Measurements from ENCODE around the gene PTCH2.

The PTCH2 gene

GRCh38 chr1:44819608-44820327 lies 23.3 kb downstream of the PTCH2 start:
- H2BK120ac ChIP-seq (ENCODE audit: low read depth, low read length) = peak overlapping the region; percentile 29
- no peaks in the 10 kb centered on the region for H3K9me3 ChIP-seq (ENCODE audit: control insufficient read depth, low read length)
- peak overlapping the region; percentile 66 for H2AK5ac ChIP-seq (ENCODE audit: low read length, severe bottlenecking)
- H2BK5ac ChIP-seq (ENCODE audit: low read depth, low read length, poor library complexity, severe bottlenecking) = peak overlapping the region; percentile 100
- peak overlapping the region; percentile 98 to 99 for H3K18ac ChIP-seq (ENCODE audit: low read depth in 1 of 2, low read length in 2 of 2)
- peak overlapping the region; percentile 83 for H3K4me2 ChIP-seq (ENCODE audit: low read length, poor library complexity, severe bottlenecking)
- no peak overlapping the region for H3K23ac ChIP-seq (ENCODE audit: low read length in 2 of 2)
- peak; percentile 97 for DNase-seq
- peak overlapping the region; percentile 96 for H4K8ac ChIP-seq (ENCODE audit: low read length)
- peak overlapping the region; percentile 100 for H4K91ac ChIP-seq (ENCODE audit: low read length)
- peak overlapping the region; percentile 74 for H2BK15ac ChIP-seq (ENCODE audit: low read depth, poor library complexity, severe bottlenecking)
- H3K9ac ChIP-seq (ENCODE audit: low read length) = peak overlapping the region; percentile 90
- 2% methylated on average over 31 of the region's 33 CpGs for WGBS
- peaks cover 6 to 21% of the 10 kb centered on the region in 2 experiments for H3K36me3 ChIP-seq (ENCODE audit: control insufficient read depth in 1 of 2, insufficient read depth in 2 of 2, low read depth in 1 of 2, low read length in 2 of 2)
- H3K4ac ChIP-seq (ENCODE audit: low read depth in 1 of 2, low read length in 2 of 2) = peak overlapping the region; percentile 82 to 90
- peak overlapping the region; percentile 75 for H2AFZ ChIP-seq (ENCODE audit: low read depth, low read length)
- no peaks in the 10 kb centered on the region for H3K79me1 ChIP-seq (replicated peaks; ENCODE audit: low read length, poor library complexity, severe bottlenecking)
- H3K4me1 ChIP-seq (ENCODE audit: control insufficient read depth, insufficient read depth, low read depth, low read length) = peaks cover 14% of the 10 kb centered on the region
- no peaks in the 10 kb centered on the region for H3K27me3 ChIP-seq (ENCODE audit: control insufficient read depth in 1 of 2, insufficient read depth in 1 of 2, low read length in 2 of 2)
- H3K27ac ChIP-seq (ENCODE audit: low read length, poor library complexity, severe bottlenecking) = peak overlapping the region; percentile 97
- H3K14ac ChIP-seq (ENCODE audit: low read length in 2 of 2) = peak overlapping the region in 1 of 2 experiments; percentile 76
- H3K4me3 ChIP-seq (ENCODE audit: insufficient read depth in 1 of 2, low read depth in 1 of 2, low read length in 2 of 2) = peak overlapping the region; percentile 58 to 76
- peak overlapping the region; percentile 11 to 50 for H2BK12ac ChIP-seq (ENCODE audit: low read length in 2 of 2)

- Histone ChIP-seq H3K18ac (ENCODE audit: low read depth in 1 of 2, low read length in 2 of 2) (no peak overlapping the region), H2BK15ac (ENCODE audit: low read depth, poor library complexity, severe bottlenecking) (no peak overlapping the region), H2BK120ac (ENCODE audit: low read depth, low read length) (no peak overlapping the region), H3K9ac (ENCODE audit: low read length) (peak overlapping the region; percentile 90), H4K91ac (ENCODE audit: low read length) (no peak overlapping the region), H3K27ac (ENCODE audit: low read length, poor library complexity, severe bottlenecking) (peak overlapping the region; percentile 72), H4K8ac (ENCODE audit: low read length) (no peak overlapping the region), H3K27me3 (ENCODE audit: control insufficient read depth in 1 of 2, insufficient read depth in 1 of 2, low read length in 2 of 2) (no peaks in the 10 kb centered on the region), H3K14ac (ENCODE audit: low read length in 2 of 2) (no peak overlapping the region), H2AFZ (ENCODE audit: low read depth, low read length) (no peak overlapping the region), H3K36me3 (ENCODE audit: control insufficient read depth in 1 of 2, insufficient read depth in 2 of 2, low read depth in 1 of 2, low read length in 2 of 2) (peaks cover 10 to 23% of the 10 kb centered on the region in 2 experiments), H3K23ac (ENCODE audit: low read length in 2 of 2) (no peak overlapping the region), H3K4ac (ENCODE audit: low read depth in 1 of 2, low read length in 2 of 2) (no peak overlapping the region), H3K9me3 (ENCODE audit: control insufficient read depth, low read length) (no peaks in the 10 kb centered on the region), H3K4me2 (ENCODE audit: low read length, poor library complexity, severe bottlenecking) (peak overlapping the region; percentile 30), H3K79me1 (replicated peaks; ENCODE audit: low read length, poor library complexity, severe bottlenecking) (no peaks in the 10 kb centered on the region), H2AK5ac (ENCODE audit: low read length, severe bottlenecking) (no peak overlapping the region), H2BK12ac (ENCODE audit: low read length in 2 of 2) (no peak overlapping the region), H2BK5ac (ENCODE audit: low read depth, low read length, poor library complexity, severe bottlenecking) (no peak overlapping the region), H3K4me1 (ENCODE audit: control insufficient read depth, insufficient read depth, low read depth, low read length) (peaks cover 14% of the 10 kb centered on the region), H3K4me3 (ENCODE audit: insufficient read depth in 1 of 2, low read depth in 1 of 2, low read length in 2 of 2) (peak overlapping the region in 1 of 2 experiments; percentile 59)
- DNase-seq = peak; percentile 98
- WGBS = 5% methylated on average over 13 of the region's 13 CpGs
These were observed 23.9 kb downstream of the PTCH2 start for GRCh38 chr1:44819196-44819607.

- DNase-seq = no peak
- peaks cover 17 to 29% of the 10 kb centered on the region in 2 experiments for H3K36me3 ChIP-seq (ENCODE audit: control insufficient read depth in 1 of 2, insufficient read depth in 2 of 2, low read depth in 1 of 2, low read length in 2 of 2)
- no peak overlapping the region for H3K27ac ChIP-seq (ENCODE audit: low read length, poor library complexity, severe bottlenecking)
- no peaks in the 10 kb centered on the region for H3K27me3 ChIP-seq (ENCODE audit: control insufficient read depth in 1 of 2, insufficient read depth in 1 of 2, low read length in 2 of 2)
- no peak overlapping the region for H2AK5ac ChIP-seq (ENCODE audit: low read length, severe bottlenecking)
- H3K14ac ChIP-seq (ENCODE audit: low read length in 2 of 2) = peak overlapping the region in 1 of 2 experiments; percentile 37
- no peak overlapping the region for H2AFZ ChIP-seq (ENCODE audit: low read depth, low read length)
- H3K4me2 ChIP-seq (ENCODE audit: low read length, poor library complexity, severe bottlenecking) = no peak overlapping the region
- H2BK15ac ChIP-seq (ENCODE audit: low read depth, poor library complexity, severe bottlenecking) = no peak overlapping the region
- H3K23ac ChIP-seq (ENCODE audit: low read length in 2 of 2) = no peak overlapping the region
- H3K4me3 ChIP-seq (ENCODE audit: insufficient read depth in 1 of 2, low read depth in 1 of 2, low read length in 2 of 2) = no peak overlapping the region
- H4K91ac ChIP-seq (ENCODE audit: low read length) = no peak overlapping the region
- peak overlapping the region; percentile 36 for H4K8ac ChIP-seq (ENCODE audit: low read length)
- no peaks in the 10 kb centered on the region for H3K9me3 ChIP-seq (ENCODE audit: control insufficient read depth, low read length)
- H3K4ac ChIP-seq (ENCODE audit: low read depth in 1 of 2, low read length in 2 of 2) = no peak overlapping the region
- peaks cover 4% of the 10 kb centered on the region for H3K79me1 ChIP-seq (replicated peaks; ENCODE audit: low read length, poor library complexity, severe bottlenecking)
- H3K9ac ChIP-seq (ENCODE audit: low read length) = peak overlapping the region; percentile 9
- no peak overlapping the region for H2BK120ac ChIP-seq (ENCODE audit: low read depth, low read length)
- no peak overlapping the region for H2BK5ac ChIP-seq (ENCODE audit: low read depth, low read length, poor library complexity, severe bottlenecking)
- WGBS = 99% methylated on average over 10 of the region's 11 CpGs
- peaks cover 20% of the 10 kb centered on the region for H3K4me1 ChIP-seq (ENCODE audit: control insufficient read depth, insufficient read depth, low read depth, low read length)
- peak overlapping the region; percentile 14 to 77 for H3K18ac ChIP-seq (ENCODE audit: low read depth in 1 of 2, low read length in 2 of 2)
- peak overlapping the region; percentile 11 to 29 for H2BK12ac ChIP-seq (ENCODE audit: low read length in 2 of 2)
These were observed 25.1 kb downstream of the PTCH2 start for GRCh38 chr1:44817771-44818495.

- Histone ChIP-seq H2BK120ac (ENCODE audit: low read depth, low read length) (no peak overlapping the region), H3K4me1 (ENCODE audit: control insufficient read depth, insufficient read depth, low read depth, low read length) (peaks cover 21% of the 10 kb centered on the region), H3K18ac (ENCODE audit: low read depth in 1 of 2, low read length in 2 of 2) (peak overlapping the region in 1 of 2 experiments; percentile 14), H3K36me3 (ENCODE audit: control insufficient read depth in 1 of 2, insufficient read depth in 2 of 2, low read depth in 1 of 2, low read length in 2 of 2) (peaks cover 23 to 32% of the 10 kb centered on the region in 2 experiments), H3K79me1 (replicated peaks; ENCODE audit: low read length, poor library complexity, severe bottlenecking) (peaks cover 4% of the 10 kb centered on the region), H3K9ac (ENCODE audit: low read length) (no peak overlapping the region), H3K4me2 (ENCODE audit: low read length, poor library complexity, severe bottlenecking) (no peak overlapping the region), H3K14ac (ENCODE audit: low read length in 2 of 2) (no peak overlapping the region), H3K27me3 (ENCODE audit: control insufficient read depth in 1 of 2, insufficient read depth in 1 of 2, low read length in 2 of 2) (no peaks in the 10 kb centered on the region), H3K9me3 (ENCODE audit: control insufficient read depth, low read length) (no peaks in the 10 kb centered on the region), H2AK5ac (ENCODE audit: low read length, severe bottlenecking) (no peak overlapping the region), H4K8ac (ENCODE audit: low read length) (no peak overlapping the region), H2BK12ac (ENCODE audit: low read length in 2 of 2) (no peak overlapping the region), H3K4ac (ENCODE audit: low read depth in 1 of 2, low read length in 2 of 2) (no peak overlapping the region), H4K91ac (ENCODE audit: low read length) (no peak overlapping the region), H2BK5ac (ENCODE audit: low read depth, low read length, poor library complexity, severe bottlenecking) (no peak overlapping the region), H2AFZ (ENCODE audit: low read depth, low read length) (no peak overlapping the region), H3K4me3 (ENCODE audit: insufficient read depth in 1 of 2, low read depth in 1 of 2, low read length in 2 of 2) (no peak overlapping the region), H2BK15ac (ENCODE audit: low read depth, poor library complexity, severe bottlenecking) (no peak overlapping the region), H3K27ac (ENCODE audit: low read length, poor library complexity, severe bottlenecking) (no peak overlapping the region), H3K23ac (ENCODE audit: low read length in 2 of 2) (no peak overlapping the region)
- peak; percentile 38 for DNase-seq
- 97% methylated on average over 2 of the region's 2 CpGs for WGBS
These were observed 25.7 kb downstream of the PTCH2 start for GRCh38 chr1:44817307-44817706.
